Measurements from ENCODE around the gene SYT9.

- no peak for TF ChIP-seq ARNTL (CRISPR knock-in tag; IDR thresholded peaks at IDR 0.05; ENCODE audit: borderline replicate concordance, low read depth)
- TF ChIP-seq PPARA (CRISPR knock-in tag; IDR thresholded peaks at IDR 0.05; ENCODE audit: borderline replicate concordance), result no peak
- no peak for TF ChIP-seq ZFP3 (CRISPR knock-in tag; IDR thresholded peaks at IDR 0.05)
- TF ChIP-seq TCF4 (CRISPR knock-in tag; IDR thresholded peaks at IDR 0.05; ENCODE audit: borderline replicate concordance), result no peak
- TF ChIP-seq ESRRG (CRISPR knock-in tag; IDR thresholded peaks at IDR 0.05), result no peak
- no peak for TF ChIP-seq RARB (CRISPR knock-in tag; IDR thresholded peaks at IDR 0.05)
- TF ChIP-seq, protein P1, sequence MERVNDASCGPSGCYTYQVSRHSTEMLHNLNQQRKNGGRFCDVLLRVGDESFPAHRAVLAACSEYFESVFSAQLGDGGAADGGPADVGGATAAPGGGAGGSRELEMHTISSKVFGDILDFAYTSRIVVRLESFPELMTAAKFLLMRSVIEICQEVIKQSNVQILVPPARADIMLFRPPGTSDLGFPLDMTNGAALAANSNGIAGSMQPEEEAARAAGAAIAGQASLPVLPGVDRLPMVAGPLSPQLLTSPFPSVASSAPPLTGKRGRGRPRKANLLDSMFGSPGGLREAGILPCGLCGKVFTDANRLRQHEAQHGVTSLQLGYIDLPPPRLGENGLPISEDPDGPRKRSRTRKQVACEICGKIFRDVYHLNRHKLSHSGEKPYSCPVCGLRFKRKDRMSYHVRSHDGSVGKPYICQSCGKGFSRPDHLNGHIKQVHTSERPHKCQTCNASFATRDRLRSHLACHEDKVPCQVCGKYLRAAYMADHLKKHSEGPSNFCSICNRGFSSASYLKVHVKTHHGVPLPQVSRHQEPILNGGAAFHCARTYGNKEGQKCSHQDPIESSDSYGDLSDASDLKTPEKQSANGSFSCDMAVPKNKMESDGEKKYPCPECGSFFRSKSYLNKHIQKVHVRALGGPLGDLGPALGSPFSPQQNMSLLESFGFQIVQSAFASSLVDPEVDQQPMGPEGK (CRISPR knock-in tag; IDR thresholded peaks at IDR 0.05; ENCODE audit: borderline replicate concordance), result no peak
- no peak for TF ChIP-seq ZFP30 (CRISPR knock-in tag; IDR thresholded peaks at IDR 0.05)
- TF ChIP-seq OSR1 (CRISPR knock-in tag; IDR thresholded peaks at IDR 0.05), result no peak
These were observed 193.9 kb downstream of the SYT9 start for GRCh38 chr11:7445564-7445963.
